ENCODE data around the gene ENPP6. TPM values are rescaled to one million over a fixed set of nuclear protein-coding genes. Genes with fewer than 3 reads are reported as not detected.

The ENPP6 gene
- polyA plus RNA-seq, 1 of the 3 experiments (the other 2 are of a cell fraction): not detected

DNA sequence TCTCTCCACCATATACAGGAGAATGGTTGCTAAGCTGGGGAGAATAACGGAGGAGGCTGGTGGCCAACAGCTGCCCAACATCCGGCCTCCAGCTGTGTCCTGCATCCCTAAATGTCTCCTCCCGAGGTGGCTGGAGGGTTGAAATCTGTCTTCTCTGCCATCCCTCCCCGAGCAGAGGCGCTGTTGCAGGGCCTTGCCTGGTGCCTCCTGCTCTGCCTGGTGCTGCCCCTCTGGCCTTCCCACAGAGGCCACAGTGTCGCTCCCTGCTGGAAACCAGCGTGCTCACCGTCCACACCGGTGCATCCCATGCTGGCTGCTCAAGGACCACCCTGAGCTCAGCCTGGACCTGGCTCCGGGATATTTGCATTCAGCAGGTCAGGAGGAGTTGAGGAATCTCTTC is 115.2 kb downstream of the ENPP6 start:
- ChIA-PET CTCF (interaction anchor here (0.8 to 10.9 kb wide), 6 partner anchors 64 to 381 kb away, joined by 3 to 158 read pairs (median 35); partner anchors contain the start of gene STOX2), POLR2A (no interaction called here)
- no peaks in the 10 kb centered on the region for H3K9me3 ChIP-seq
- no peaks in the 10 kb centered on the region for H4K20me1 ChIP-seq (ENCODE audit: insufficient read depth)
- no peak overlapping the region for H2AFZ ChIP-seq (ENCODE audit: low read depth)
- WGBS (ENCODE audit: low lambda C conversion rate): 51% methylated on average over 6 of the region's 10 CpGs
- no peaks in the 10 kb centered on the region for H3F3A ChIP-seq (replicated peaks; ENCODE audit: insufficient read depth)
- DNase-seq: peak; percentile 26
- no peak overlapping the region; a peak in 1 of 4 replicates for H3K27ac ChIP-seq (ENCODE audit: low read depth in 2 of 2, low read length in 1 of 2)
- no peak overlapping the region for H3K4me3 ChIP-seq (ENCODE audit: low read depth in 2 of 2, low read length in 1 of 2)
- no peaks in the 10 kb centered on the region for H3K9me2 ChIP-seq
- no peak overlapping the region for H3K4me2 ChIP-seq
- peaks cover 0 to 43% of the 10 kb centered on the region in 2 experiments; a peak in 1 of 4 replicates for H3K4me1 ChIP-seq (ENCODE audit: control insufficient read depth in 1 of 2, insufficient read depth in 2 of 2, low read depth in 1 of 2, low read length in 1 of 2)
- no peak overlapping the region for H3K9ac ChIP-seq
- H3K27me3 ChIP-seq (ENCODE audit: insufficient read depth): no peaks in the 10 kb centered on the region
- H3K36me3 ChIP-seq (replicated peaks in 1 of 2; ENCODE audit: control insufficient read depth in 1 of 2, insufficient read depth in 2 of 2, low read length in 1 of 2): no peaks in the 10 kb centered on the region
- TF ChIP-seq FOXM1 (IDR thresholded peaks at IDR 0.05; ENCODE audit: low read depth) (no peak), RCOR1 (IDR thresholded peaks at IDR 0.05; ENCODE audit: low read length) (no peak), EP300 (IDR thresholded peaks at IDR 0.05; ENCODE audit: borderline replicate concordance in 1 of 2, low read depth in 1 of 2, low read length in 1 of 2) (no peak), TAF1 (IDR thresholded peaks at IDR 0.05; ENCODE audit: borderline replicate concordance, low read depth, low read length) (no peak), SMC3 (IDR thresholded peaks at IDR 0.05; ENCODE audit: low read depth, low read length) (no peak), CHD2 (IDR thresholded peaks at IDR 0.05; ENCODE audit: low read length, partially characterized antibody) (no peak), GABPA (IDR thresholded peaks at IDR 0.05; ENCODE audit: low read depth) (no peak), MEF2A (IDR thresholded peaks at IDR 0.05; ENCODE audit: borderline replicate concordance, low read depth) (no peak), TEAD4 (IDR thresholded peaks at IDR 0.05; ENCODE audit: borderline replicate concordance, insufficient read depth) (no peak), POLR2AphosphoS5 (IDR thresholded peaks at IDR 0.05; ENCODE audit: low read depth, low read length) (no peak), RAD21 (IDR thresholded peaks at IDR 0.05; ENCODE audit: low read length) (no peak), GATA2 (CRISPR knock-in tag; IDR thresholded peaks at IDR 0.05) (no peak), JUND (IDR thresholded peaks at IDR 0.05) (no peak)
- TF ChIP-seq, protein P1, sequence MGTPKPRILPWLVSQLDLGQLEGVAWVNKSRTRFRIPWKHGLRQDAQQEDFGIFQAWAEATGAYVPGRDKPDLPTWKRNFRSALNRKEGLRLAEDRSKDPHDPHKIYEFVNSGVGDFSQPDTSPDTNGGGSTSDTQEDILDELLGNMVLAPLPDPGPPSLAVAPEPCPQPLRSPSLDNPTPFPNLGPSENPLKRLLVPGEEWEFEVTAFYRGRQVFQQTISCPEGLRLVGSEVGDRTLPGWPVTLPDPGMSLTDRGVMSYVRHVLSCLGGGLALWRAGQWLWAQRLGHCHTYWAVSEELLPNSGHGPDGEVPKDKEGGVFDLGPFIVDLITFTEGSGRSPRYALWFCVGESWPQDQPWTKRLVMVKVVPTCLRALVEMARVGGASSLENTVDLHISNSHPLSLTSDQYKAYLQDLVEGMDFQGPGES (IDR thresholded peaks at IDR 0.05; ENCODE audit: low read depth, low read length): no peak
- TF ChIP-seq, protein P2, sequence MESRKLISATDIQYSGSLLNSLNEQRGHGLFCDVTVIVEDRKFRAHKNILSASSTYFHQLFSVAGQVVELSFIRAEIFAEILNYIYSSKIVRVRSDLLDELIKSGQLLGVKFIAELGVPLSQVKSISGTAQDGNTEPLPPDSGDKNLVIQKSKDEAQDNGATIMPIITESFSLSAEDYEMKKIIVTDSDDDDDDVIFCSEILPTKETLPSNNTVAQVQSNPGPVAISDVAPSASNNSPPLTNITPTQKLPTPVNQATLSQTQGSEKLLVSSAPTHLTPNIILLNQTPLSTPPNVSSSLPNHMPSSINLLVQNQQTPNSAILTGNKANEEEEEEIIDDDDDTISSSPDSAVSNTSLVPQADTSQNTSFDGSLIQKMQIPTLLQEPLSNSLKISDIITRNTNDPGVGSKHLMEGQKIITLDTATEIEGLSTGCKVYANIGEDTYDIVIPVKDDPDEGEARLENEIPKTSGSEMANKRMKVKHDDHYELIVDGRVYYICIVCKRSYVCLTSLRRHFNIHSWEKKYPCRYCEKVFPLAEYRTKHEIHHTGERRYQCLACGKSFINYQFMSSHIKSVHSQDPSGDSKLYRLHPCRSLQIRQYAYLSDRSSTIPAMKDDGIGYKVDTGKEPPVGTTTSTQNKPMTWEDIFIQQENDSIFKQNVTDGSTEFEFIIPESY (IDR thresholded peaks at IDR 0.05; ENCODE audit: borderline replicate concordance, low read depth): no peak
- TF ChIP-seq, protein P3, sequence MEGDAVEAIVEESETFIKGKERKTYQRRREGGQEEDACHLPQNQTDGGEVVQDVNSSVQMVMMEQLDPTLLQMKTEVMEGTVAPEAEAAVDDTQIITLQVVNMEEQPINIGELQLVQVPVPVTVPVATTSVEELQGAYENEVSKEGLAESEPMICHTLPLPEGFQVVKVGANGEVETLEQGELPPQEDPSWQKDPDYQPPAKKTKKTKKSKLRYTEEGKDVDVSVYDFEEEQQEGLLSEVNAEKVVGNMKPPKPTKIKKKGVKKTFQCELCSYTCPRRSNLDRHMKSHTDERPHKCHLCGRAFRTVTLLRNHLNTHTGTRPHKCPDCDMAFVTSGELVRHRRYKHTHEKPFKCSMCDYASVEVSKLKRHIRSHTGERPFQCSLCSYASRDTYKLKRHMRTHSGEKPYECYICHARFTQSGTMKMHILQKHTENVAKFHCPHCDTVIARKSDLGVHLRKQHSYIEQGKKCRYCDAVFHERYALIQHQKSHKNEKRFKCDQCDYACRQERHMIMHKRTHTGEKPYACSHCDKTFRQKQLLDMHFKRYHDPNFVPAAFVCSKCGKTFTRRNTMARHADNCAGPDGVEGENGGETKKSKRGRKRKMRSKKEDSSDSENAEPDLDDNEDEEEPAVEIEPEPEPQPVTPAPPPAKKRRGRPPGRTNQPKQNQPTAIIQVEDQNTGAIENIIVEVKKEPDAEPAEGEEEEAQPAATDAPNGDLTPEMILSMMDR (IDR thresholded peaks at IDR 0.05): no peak
- TF ChIP-seq, protein P4, sequence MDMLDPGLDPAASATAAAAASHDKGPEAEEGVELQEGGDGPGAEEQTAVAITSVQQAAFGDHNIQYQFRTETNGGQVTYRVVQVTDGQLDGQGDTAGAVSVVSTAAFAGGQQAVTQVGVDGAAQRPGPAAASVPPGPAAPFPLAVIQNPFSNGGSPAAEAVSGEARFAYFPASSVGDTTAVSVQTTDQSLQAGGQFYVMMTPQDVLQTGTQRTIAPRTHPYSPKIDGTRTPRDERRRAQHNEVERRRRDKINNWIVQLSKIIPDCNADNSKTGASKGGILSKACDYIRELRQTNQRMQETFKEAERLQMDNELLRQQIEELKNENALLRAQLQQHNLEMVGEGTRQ (IDR thresholded peaks at IDR 0.05; ENCODE audit: borderline replicate concordance, low read depth, low read length): no peak
- H3K79me2 ChIP-seq (ENCODE audit: insufficient read depth): no peaks in the 10 kb centered on the region

All from SK-N-SH (cell line).